ENCODE measurements around the gene SYNPO2.
"Not testable (repeated sequence)": the region's sequence is repeated elsewhere in the genome, so short reads cannot be mapped to it uniquely, and the experiment has no call there.

Gene SYNPO2

GRCh38 chr4:119038116-119038841, 149.6 kb downstream of the SYNPO2 start:
- no peak for DNase-seq

- no peak for DNase-seq
Observed at GRCh38 chr4:119039160-119039559, 150.5 kb downstream of the SYNPO2 start.

- DNase-seq: no peak
Observed at GRCh38 chr4:119039779-119040178, 151.1 kb downstream of the SYNPO2 start.

DNA sequence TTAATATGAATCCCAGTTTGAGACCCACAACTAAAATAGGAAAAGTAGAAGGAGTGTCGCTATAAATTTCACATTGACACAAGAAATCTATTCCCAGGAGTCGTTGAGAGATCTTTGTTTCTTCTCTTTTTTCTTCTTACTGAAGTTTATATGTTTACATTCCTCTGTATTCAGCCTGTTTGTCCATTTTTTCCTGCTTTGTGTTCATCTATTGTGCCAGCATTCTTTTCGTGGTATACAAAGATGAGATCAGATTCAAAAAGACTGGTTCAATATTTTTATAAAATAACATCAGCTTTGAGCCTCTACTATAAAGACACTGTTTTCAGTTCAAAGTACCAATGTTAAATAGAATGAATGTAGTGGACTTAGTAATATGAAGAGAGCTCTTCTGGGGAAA, 151.6 kb downstream of the SYNPO2 start:
- DNase-seq: no peak

DNA sequence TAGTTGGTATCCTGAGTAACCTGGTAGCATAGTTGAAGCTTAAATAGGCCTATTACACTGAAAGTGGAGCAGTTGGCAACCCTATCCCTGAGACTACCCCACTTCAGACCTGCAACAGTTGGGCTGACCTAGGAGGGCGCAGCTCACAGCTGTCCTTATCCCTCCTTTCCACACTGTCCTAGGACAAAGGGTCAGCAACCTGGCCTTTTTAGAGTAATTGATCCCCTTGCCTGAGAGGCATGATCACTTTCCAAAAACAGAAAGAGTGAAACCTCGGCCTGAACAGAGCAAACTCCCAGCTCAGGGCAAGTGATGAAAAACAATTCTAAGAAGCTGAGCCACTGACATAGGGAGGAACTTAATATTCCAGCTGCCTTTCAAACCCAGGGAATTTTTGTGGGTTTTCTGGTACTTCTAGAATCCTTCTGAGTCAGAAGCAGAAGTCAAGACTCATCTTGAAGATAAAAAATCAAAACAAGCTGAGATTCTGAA, 152.1 kb downstream of the SYNPO2 start:
- DNase-seq: no peak

- no peak for DNase-seq
Observed at GRCh38 chr4:119041396-119041795, 152.7 kb downstream of the SYNPO2 start.

- DNase-seq: peak; percentile 18
Observed at GRCh38 chr4:119041951-119042560, 153.4 kb downstream of the SYNPO2 start.

GRCh38 chr4:119046263-119046662, 157.6 kb downstream of the SYNPO2 start:
- no peak for DNase-seq

DNA sequence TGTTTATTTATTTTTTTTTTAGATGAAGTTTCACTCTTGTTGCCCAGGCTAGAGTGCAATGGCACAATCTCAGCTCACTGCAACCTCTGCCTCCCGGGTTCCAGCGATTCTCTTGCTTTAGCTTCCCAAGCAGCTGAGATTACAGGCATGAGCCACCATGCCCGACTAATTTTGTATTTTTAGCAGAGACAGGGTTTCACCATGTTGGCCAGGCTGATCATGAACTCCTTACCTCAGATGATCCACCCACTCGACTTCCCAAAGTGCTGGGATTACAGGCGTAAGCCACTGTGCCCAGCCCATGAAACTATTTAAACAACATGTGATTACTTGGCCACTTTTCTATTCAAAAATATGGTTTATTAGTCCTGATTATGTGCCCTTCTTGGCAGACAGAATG, 158.4 kb downstream of the SYNPO2 start:
- DNase-seq: not testable (repeated sequence)

DNA sequence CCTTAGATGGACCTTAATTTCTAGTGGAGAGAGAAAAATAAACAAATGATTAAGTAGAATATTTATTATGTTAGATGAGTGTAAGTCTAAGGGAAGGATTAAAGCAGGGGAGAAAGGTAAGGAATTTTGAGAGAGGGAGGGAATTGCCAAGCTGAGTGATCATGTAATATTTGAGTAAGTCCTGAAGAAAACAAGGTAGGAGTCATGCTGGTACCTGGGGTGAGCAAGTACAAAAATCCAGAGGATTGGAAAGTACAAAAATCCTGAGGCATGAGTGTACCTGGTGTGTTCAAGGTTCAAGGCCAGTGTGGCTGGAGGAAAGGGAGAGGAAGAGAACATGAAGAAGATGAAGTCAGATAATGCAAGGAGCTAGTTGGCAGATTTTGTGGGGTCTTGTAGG, 159.8 kb downstream of the SYNPO2 start:
- no peak for DNase-seq

- DNase-seq: no peak
Observed at GRCh38 chr4:119049342-119049741, 160.7 kb downstream of the SYNPO2 start.

- DNase-seq: no peak
Observed at GRCh38 chr4:119050527-119051090, 162.0 kb downstream of the SYNPO2 start.

GRCh38 chr4:119053245-119053644, 164.6 kb downstream of the SYNPO2 start:
- DNase-seq: no peak

- no peak for DNase-seq
Observed at GRCh38 chr4:119053997-119054396, 165.3 kb downstream of the SYNPO2 start.

DNA sequence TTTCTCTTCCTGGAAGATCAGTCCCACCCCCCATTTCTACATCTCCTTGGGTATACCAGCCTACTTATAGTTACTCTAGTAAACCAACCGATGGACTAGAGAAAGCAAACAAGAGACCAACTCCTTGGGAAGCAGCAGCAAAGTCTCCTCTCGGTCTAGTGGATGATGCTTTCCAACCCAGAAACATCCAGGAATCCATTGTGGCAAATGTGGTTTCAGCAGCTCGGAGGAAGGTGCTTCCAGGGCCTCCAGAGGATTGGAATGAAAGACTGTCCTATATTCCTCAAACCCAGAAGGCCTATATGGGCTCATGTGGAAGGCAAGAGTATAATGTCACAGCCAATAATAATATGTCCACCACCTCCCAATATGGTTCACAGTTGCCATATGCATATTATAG, 168.8 kb downstream of the SYNPO2 start:
- no peak for DNase-seq

DNA sequence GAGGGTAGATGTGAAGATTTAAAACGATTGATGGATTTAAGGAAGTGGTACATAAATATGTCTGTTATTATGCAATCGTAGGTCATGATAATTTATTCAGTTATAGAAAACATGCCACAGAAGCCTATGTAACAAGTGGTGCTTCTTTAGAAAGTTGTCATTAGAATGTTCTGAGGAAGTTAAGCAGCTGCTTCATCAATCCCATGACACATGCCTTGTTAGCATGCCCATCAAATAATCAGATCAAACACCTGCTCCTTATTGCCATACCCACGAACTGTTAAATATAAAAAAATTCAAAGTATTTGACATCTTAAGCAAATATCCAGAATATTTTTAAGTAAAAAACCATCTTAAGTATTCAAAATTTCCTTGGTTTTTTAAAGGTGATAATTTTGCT, 170.6 kb downstream of the SYNPO2 start:
- no peak for DNase-seq

DNA sequence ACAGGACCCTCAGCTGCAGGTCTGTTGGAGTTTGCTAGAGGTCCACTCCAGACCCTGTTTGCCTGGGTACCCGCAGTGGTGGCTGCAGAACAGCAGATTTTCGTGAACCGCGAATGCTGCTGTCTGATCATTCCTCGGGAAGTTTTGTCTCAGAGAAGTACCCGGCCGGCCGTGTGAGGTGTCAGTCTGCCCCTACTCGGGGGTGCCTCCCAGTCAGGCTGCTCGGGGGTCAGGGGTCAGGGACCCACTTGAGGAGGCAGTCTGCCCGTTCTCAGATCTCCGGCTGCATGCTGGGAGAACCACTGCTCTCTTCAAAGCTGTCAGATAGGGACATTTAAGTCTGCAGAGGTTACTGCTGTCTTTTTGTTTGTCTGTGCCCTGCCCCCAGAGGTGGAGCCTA, 178.5 kb downstream of the SYNPO2 start:
- not testable (repeated sequence) for DNase-seq

DNA sequence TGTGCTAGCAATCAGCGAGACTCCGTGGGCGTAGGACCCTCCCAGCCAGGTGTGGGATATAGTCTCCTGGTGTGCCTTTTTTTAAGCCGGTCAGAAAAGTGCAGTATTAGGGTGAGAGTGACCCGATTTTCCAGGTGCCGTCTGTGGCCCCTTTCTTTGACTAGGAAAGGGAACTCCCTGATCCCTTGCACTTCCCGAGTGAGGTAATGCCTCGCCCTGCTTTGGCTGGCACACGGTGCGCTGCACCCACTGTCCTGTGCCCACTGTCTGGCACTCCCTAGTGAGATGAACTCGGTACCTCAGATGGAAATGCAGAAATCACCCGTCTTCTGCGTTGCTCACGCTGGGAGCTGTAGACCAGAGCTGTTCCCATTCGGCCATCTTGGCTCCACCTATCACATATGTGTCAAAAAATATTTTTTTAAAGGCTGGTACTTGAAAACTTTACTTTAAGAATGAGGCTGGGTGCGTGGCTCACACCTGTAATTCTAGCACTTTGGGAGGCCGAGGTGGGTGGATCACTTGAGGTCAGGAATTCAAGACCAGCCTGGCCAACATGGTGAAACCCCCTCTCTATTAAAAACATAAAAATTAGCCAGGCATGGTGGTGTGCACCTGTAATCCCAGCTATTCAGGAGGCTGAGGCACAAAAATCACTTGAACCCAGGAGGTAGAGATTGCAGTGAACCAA, 179.2 kb downstream of the SYNPO2 start:
- DNase-seq: not testable (repeated sequence)

DNA sequence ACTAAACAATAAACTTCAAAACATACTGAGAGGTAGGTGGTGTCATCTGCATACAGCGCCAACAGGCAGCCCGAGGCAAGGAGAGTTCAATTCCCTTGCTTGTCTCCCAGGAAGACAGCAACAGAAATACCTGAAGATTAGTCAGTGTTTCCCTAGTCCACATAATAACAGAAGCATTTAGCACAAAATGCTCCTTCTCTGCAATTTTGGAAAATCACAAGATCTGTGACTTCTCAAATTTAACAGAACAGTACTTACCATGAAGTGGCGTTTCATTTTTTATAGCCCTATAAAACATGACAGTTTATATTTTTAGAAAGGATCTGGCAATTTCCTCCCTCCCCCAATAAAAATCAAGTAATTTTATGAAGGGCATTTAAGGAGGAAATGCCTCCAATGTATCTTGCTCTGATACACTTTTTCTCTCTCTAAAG, 179.9 kb downstream of the SYNPO2 start:
- no peak for DNase-seq

- no peak for DNase-seq
Observed at GRCh38 chr4:119070301-119070700, 181.6 kb downstream of the SYNPO2 start.

GRCh38 chr4:119080721-119081541, 192.3 kb downstream of the SYNPO2 start:
- DNase-seq: no peak

DNA sequence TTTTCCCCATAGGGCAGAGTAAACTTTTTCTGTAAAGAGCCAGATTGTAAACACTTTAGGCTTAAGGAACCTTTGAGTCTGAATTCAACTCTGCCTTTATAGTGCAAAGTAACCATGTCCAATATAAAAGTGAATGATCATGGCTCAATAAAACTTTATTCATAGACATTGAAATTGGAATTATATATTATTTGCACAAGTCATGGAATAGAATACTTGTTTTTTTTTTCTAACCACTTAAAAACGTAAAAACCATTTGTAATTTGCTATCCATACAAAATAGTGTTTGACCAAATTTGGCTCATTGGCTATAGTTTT, 192.8 kb downstream of the SYNPO2 start:
- DNase-seq: no peak

DNA sequence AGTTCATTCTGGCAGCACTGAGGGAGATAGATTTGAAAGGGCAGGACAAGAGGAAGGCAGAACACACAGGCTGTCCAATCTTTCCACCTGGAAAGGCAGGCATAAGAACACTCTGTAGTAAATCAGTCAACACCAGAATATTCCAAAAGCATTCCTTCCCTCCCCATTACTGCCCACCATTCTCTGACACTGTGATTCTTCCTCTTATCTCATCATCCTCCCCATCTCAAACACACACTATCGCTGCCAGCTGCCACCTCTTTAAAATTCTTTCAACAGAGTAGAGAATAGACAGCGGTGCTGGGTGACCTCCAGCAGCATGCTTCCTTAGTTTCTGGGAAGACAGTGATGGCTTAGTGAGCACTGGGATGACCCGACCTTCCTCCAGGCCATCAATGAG, 193.3 kb downstream of the SYNPO2 start:
- DNase-seq: no peak
